ENCODE data around the gene GIT2.

GIT2 gene, protein sequence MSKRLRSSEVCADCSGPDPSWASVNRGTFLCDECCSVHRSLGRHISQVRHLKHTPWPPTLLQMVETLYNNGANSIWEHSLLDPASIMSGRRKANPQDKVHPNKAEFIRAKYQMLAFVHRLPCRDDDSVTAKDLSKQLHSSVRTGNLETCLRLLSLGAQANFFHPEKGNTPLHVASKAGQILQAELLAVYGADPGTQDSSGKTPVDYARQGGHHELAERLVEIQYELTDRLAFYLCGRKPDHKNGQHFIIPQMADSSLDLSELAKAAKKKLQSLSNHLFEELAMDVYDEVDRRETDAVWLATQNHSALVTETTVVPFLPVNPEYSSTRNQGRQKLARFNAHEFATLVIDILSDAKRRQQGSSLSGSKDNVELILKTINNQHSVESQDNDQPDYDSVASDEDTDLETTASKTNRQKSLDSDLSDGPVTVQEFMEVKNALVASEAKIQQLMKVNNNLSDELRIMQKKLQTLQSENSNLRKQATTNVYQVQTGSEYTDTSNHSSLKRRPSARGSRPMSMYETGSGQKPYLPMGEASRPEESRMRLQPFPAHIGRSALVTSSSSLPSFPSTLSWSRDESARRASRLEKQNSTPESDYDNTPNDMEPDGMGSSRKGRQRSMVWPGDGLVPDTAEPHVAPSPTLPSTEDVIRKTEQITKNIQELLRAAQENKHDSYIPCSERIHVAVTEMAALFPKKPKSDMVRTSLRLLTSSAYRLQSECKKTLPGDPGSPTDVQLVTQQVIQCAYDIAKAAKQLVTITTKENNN

DNA sequence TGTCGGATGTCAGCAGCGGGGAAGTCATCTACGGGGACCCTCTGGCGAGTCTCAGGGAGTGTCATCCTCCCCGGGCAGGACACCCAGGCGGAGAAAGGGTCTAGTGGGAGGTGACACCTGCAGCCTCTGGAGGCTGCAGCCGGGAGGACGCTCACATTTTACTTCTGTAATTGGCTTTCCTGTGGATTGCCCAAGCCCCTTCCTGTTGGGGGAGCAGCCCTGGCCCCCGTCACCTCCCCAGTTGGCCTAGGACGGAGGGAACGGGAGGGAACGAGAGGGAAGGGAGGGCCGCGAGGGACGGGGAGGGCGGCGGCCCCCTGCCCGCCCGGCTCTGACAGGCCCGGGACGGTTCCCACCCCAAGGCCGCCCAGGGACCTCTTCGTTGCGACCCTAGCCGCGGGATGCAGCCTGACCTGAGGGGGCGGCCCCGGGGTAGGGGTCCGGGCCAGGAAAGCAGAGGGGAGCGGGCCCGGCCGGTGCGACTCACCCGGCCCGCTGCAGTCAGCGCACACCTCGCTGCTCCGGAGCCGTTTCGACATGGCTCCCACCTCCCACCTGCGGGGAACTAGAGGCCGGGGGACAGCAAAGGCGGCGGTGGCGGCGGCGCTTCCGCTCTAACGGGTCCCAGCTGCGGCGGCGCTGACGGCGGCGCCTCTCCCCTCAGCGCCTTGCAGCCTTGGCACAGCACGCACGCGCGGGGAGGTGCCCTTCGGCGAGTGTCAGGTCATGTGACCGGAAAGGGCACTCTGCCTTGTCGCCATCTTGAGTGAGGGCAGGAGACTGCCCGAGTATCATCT lies at the start of gene GIT2:
TSS of gene GIT2 (minus strand) at position 683 of the 797 bp plus-strand sequence. CDS start at position 539, 144 bp downstream.
- Histone ChIP-seq H3K27ac (ENCODE audit: low read depth, low read length) (peak within 1 kb of the TSS; percentile 91), H3K27me3 (ENCODE audit: control insufficient read depth in 1 of 2, insufficient read depth in 2 of 2, low read length in 2 of 2) (no peaks in the 10 kb centered on the region), H3K36me3 (ENCODE audit: insufficient read depth, low read length) (no peaks in the 10 kb centered on the region), H3K4me1 (ENCODE audit: insufficient read depth, low read length) (peaks cover 27% of the 10 kb centered on the region), H3K4me3 (ENCODE audit: low read depth in 1 of 2, low read length in 2 of 2) (peak within 1 kb of the TSS; percentile 81 to 99), H3K9me3 (ENCODE audit: low read length) (no peaks in the 10 kb centered on the region), H3K9ac (ENCODE audit: low read length) (peak within 1 kb of the TSS; percentile 44)

- peaks cover 39% of the 10 kb centered on the region for H3K36me3 ChIP-seq (ENCODE audit: insufficient read depth, low read length)
- H3K4me3 ChIP-seq (ENCODE audit: low read depth in 1 of 2, low read length in 2 of 2): no peak overlapping the region
- no peak overlapping the region for H3K9ac ChIP-seq (ENCODE audit: low read length)
- peaks cover 27% of the 10 kb centered on the region for H3K4me1 ChIP-seq (ENCODE audit: insufficient read depth, low read length)
- H3K27ac ChIP-seq (ENCODE audit: low read depth, low read length): no peak overlapping the region
- H3K27me3 ChIP-seq (ENCODE audit: control insufficient read depth in 1 of 2, insufficient read depth in 2 of 2, low read length in 2 of 2): no peaks in the 10 kb centered on the region
- no peaks in the 10 kb centered on the region for H3K9me3 ChIP-seq (ENCODE audit: low read length)
Observed at GRCh38 chr12:110042264-110042663, 46.1 kb upstream of the GIT2 start.

GRCh38 chr12:110039085-110039807 lies 43.1 kb upstream of the GIT2 start:
- H3K27ac ChIP-seq (ENCODE audit: low read depth, low read length): no peak overlapping the region
- H3K9ac ChIP-seq (ENCODE audit: low read length): no peak overlapping the region
- H3K36me3 ChIP-seq (ENCODE audit: insufficient read depth, low read length): peaks cover 50% of the 10 kb centered on the region
- no peaks in the 10 kb centered on the region for H3K27me3 ChIP-seq (ENCODE audit: control insufficient read depth in 1 of 2, insufficient read depth in 2 of 2, low read length in 2 of 2)
- no peak overlapping the region for H3K4me3 ChIP-seq (ENCODE audit: low read depth in 1 of 2, low read length in 2 of 2)
- peaks cover 18% of the 10 kb centered on the region for H3K4me1 ChIP-seq (ENCODE audit: insufficient read depth, low read length)
- no peaks in the 10 kb centered on the region for H3K9me3 ChIP-seq (ENCODE audit: low read length)

DNA sequence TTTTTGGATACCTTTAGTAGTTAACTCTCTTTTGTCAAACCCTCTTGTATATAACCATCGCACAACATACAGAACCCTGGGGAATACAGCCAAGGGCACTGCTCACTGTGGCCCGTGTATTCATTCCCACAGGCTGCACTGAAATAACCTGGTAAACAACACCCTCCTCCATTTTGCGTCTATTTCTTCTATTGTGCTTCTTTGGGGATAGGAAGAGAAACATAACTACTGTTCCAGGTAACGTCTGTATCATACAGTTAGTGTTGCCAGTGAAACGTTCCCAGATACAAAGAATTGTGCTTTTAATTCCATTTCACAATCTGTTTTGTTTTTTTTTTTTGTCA lies 42.5 kb upstream of the GIT2 start:
- Histone ChIP-seq H3K4me1 (ENCODE audit: insufficient read depth, low read length) (peaks cover 18% of the 10 kb centered on the region), H3K36me3 (ENCODE audit: insufficient read depth, low read length) (peaks cover 55% of the 10 kb centered on the region), H3K27ac (ENCODE audit: low read depth, low read length) (no peak overlapping the region), H3K9ac (ENCODE audit: low read length) (no peak overlapping the region), H3K9me3 (ENCODE audit: low read length) (no peaks in the 10 kb centered on the region), H3K27me3 (ENCODE audit: control insufficient read depth in 1 of 2, insufficient read depth in 2 of 2, low read length in 2 of 2) (no peaks in the 10 kb centered on the region), H3K4me3 (ENCODE audit: low read depth in 1 of 2, low read length in 2 of 2) (no peak overlapping the region)

- Histone ChIP-seq H3K9ac (ENCODE audit: low read length) (no peak overlapping the region), H3K27ac (ENCODE audit: low read depth, low read length) (no peak overlapping the region), H3K27me3 (ENCODE audit: control insufficient read depth in 1 of 2, insufficient read depth in 2 of 2, low read length in 2 of 2) (no peaks in the 10 kb centered on the region), H3K9me3 (ENCODE audit: low read length) (no peaks in the 10 kb centered on the region), H3K36me3 (ENCODE audit: insufficient read depth, low read length) (peaks cover 58% of the 10 kb centered on the region), H3K4me1 (ENCODE audit: insufficient read depth, low read length) (peaks cover 18% of the 10 kb centered on the region), H3K4me3 (ENCODE audit: low read depth in 1 of 2, low read length in 2 of 2) (no peak overlapping the region)
Observed at GRCh38 chr12:110037315-110037714, 41.1 kb upstream of the GIT2 start.

DNA sequence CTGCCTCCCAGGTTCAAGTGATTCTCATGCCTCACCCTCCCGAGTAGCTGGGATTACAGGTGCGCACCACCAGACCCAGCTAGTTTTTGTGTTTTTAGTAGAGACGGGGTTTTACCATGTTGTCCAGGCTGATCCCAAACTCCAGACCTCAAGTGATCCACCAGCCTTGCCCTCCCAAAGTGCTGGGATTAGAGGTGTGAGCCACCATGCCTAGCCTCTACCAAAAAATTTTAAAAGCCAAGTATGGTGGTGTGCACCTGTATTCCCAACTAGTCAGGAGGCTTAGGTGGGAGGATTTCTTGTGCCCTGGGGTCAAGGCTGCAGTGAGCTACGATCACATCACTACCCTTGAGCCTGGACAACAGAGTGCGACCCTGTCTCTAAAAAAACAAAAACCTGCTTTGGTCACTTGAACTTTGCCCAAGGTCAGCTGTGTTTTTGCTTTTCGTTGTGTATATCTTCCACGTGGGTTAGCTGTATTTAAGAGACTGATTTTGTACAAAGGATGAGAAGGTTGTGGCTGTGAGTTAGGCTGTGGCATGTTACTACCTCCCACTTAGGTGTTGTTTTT lies 39.5 kb upstream of the GIT2 start:
- H3K27me3 ChIP-seq (ENCODE audit: control insufficient read depth in 1 of 2, insufficient read depth in 2 of 2, low read length in 2 of 2): no peaks in the 10 kb centered on the region
- H3K4me3 ChIP-seq (ENCODE audit: low read depth in 1 of 2, low read length in 2 of 2): no peak overlapping the region
- H3K36me3 ChIP-seq (ENCODE audit: insufficient read depth, low read length): peaks cover 46% of the 10 kb centered on the region
- no peaks in the 10 kb centered on the region for H3K9me3 ChIP-seq (ENCODE audit: low read length)
- no peak overlapping the region for H3K9ac ChIP-seq (ENCODE audit: low read length)
- H3K27ac ChIP-seq (ENCODE audit: low read depth, low read length): no peak overlapping the region
- peaks cover 12% of the 10 kb centered on the region for H3K4me1 ChIP-seq (ENCODE audit: insufficient read depth, low read length)

DNA sequence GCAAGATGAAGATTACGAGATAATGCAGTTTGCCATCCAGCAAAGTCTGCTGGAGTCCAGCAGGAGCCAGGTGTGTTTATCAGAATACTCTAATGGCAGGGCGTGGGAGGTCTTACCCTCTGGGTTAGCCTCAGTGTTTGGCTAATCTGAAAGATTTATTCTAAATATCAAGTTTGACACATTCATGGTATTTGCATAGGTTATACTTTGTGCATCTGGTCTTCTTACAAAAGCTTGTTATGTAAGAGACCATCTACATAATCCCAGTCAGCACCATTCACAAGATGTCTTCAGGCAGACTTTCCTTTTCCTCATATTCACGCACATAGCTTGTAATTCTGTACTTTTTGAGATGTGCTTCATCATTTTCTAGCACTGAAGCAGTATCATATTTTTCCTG lies 37.7 kb upstream of the GIT2 start:
- no peak overlapping the region for H3K27ac ChIP-seq (ENCODE audit: low read depth, low read length)
- no peak overlapping the region for H3K4me3 ChIP-seq (ENCODE audit: low read depth in 1 of 2, low read length in 2 of 2)
- H3K9ac ChIP-seq (ENCODE audit: low read length): no peak overlapping the region
- no peaks in the 10 kb centered on the region for H3K9me3 ChIP-seq (ENCODE audit: low read length)
- peaks cover 3% of the 10 kb centered on the region for H3K4me1 ChIP-seq (ENCODE audit: insufficient read depth, low read length)
- no peaks in the 10 kb centered on the region for H3K27me3 ChIP-seq (ENCODE audit: control insufficient read depth in 1 of 2, insufficient read depth in 2 of 2, low read length in 2 of 2)
- H3K36me3 ChIP-seq (ENCODE audit: insufficient read depth, low read length): peaks cover 49% of the 10 kb centered on the region

DNA sequence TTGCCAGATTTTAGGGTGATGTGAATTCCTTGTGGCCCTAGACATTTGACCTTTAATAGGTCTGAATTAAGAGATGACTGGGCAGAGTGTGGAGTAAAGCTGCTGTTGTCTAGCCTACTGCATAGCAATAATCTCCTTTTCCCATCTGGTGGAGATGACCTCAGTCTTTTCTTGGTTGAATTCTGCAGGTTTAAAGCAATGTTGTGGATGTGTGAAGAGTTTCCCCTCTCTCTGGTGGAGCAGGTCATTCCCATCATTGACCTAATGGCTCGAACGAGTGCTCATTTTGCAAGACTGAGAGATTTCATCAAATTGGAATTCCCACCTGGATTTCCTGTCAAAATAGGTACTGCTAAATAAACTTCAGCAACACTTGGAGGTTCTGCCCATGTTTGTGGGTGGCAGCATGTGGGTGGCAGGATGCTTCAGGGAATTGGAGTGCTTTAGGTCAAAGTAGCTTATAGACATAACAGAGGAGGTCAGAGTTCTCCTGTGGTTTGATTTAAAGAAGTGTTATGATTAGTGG lies 33.2 kb upstream of the GIT2 start:
- peaks cover 47% of the 10 kb centered on the region for H3K36me3 ChIP-seq (ENCODE audit: insufficient read depth, low read length)
- H3K27ac ChIP-seq (ENCODE audit: low read depth, low read length): no peak overlapping the region
- no peaks in the 10 kb centered on the region for H3K9me3 ChIP-seq (ENCODE audit: low read length)

GRCh38 chr12:110028323-110028722 lies 32.2 kb upstream of the GIT2 start:
- peaks cover 4% of the 10 kb centered on the region for H3K4me1 ChIP-seq (ENCODE audit: insufficient read depth, low read length)

More for the DNA sequence above, 33.2 kb upstream of the GIT2 start:
- Histone ChIP-seq H3K4me3 (ENCODE audit: low read depth in 1 of 2, low read length in 2 of 2) (no peak overlapping the region), H3K4me1 (ENCODE audit: insufficient read depth, low read length) (no peaks in the 10 kb centered on the region), H3K27me3 (ENCODE audit: control insufficient read depth in 1 of 2, insufficient read depth in 2 of 2, low read length in 2 of 2) (no peaks in the 10 kb centered on the region), H3K9ac (ENCODE audit: low read length) (no peak overlapping the region)

DNA sequence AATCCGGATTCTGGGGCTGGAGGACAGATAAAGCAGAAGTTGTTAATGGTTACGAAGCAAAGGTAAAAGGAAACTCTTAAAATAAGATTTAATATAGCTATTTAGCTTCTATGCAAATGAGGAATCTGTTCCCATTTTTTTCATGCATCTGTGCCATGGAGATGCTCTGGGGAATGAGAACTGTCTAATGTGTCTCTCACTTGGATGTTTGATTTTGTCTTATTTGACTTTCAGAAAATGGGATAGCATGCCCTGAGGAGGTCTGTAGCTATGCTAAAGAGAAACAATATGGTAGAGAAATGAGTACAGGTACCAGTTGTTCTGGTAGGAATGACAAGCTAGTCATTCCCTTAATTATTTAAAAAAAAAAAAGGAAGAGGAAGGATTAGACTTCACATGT lies 27.9 kb upstream of the GIT2 start:
- H3K27me3 ChIP-seq (ENCODE audit: control insufficient read depth in 1 of 2, insufficient read depth in 2 of 2, low read length in 2 of 2): no peaks in the 10 kb centered on the region
- H3K4me1 ChIP-seq (ENCODE audit: insufficient read depth, low read length): peaks cover 9% of the 10 kb centered on the region
- no peak overlapping the region for H3K9ac ChIP-seq (ENCODE audit: low read length)
- no peaks in the 10 kb centered on the region for H3K9me3 ChIP-seq (ENCODE audit: low read length)
- peaks cover 56% of the 10 kb centered on the region for H3K36me3 ChIP-seq (ENCODE audit: insufficient read depth, low read length)
- peak overlapping the region; percentile 32 for H3K27ac ChIP-seq (ENCODE audit: low read depth, low read length)
- H3K4me3 ChIP-seq (ENCODE audit: low read depth in 1 of 2, low read length in 2 of 2): no peak overlapping the region

More at GRCh38 chr12:110028323-110028722, 32.2 kb upstream of the GIT2 start:
- H3K36me3 ChIP-seq (ENCODE audit: insufficient read depth, low read length): peaks cover 39% of the 10 kb centered on the region
- H3K9me3 ChIP-seq (ENCODE audit: low read length): no peaks in the 10 kb centered on the region
- no peak overlapping the region for H3K9ac ChIP-seq (ENCODE audit: low read length)
- no peak overlapping the region for H3K4me3 ChIP-seq (ENCODE audit: low read depth in 1 of 2, low read length in 2 of 2)
- no peak overlapping the region for H3K27ac ChIP-seq (ENCODE audit: low read depth, low read length)
- no peaks in the 10 kb centered on the region for H3K27me3 ChIP-seq (ENCODE audit: control insufficient read depth in 1 of 2, insufficient read depth in 2 of 2, low read length in 2 of 2)
